ENCODE results near the gene CCM2. TPM values are rescaled to one million over a fixed set of nuclear protein-coding genes. Genes with fewer than 3 reads are reported as not detected.

Gene CCM2
- total RNA-seq, 4 donors from 2014 or later = 41.1 to 46.3 (median 44.0) TPM

- Histone ChIP-seq H3K27ac (no peak overlapping the region), H3K27me3 (no peaks in the 10 kb centered on the region), H3K4me1 (peaks cover 0 to 11% (median 0%) of the 10 kb centered on the region in 4 donors), H3K36me3 (peaks cover 0 to 35% (median 0%) of the 10 kb centered on the region in 3 donors), H3K4me3 (no peak overlapping the region), H3K9me3 (no peaks in the 10 kb centered on the region)
- TF ChIP-seq EP300 (IDR thresholded peaks at IDR 0.05) = no peak
- no peak for TF ChIP-seq CTCF (IDR thresholded peaks at IDR 0.05)
- no peak for TF ChIP-seq POLR2A (IDR thresholded peaks at IDR 0.05)
- DNase-seq (ENCODE audit: low spot score in 2 of 2) = no peak
- 38 to 72% methylated on average over 1 of the region's 1 CpG for WGBS, 2 donors
Observed at GRCh38 chr7:45061806-45062425, 61.9 kb downstream of the CCM2 start.

- Histone ChIP-seq H3K4me3 (no peak overlapping the region), H3K27ac (no peak overlapping the region), H3K4me1 (peaks cover 0 to 11% (median 0%) of the 10 kb centered on the region in 4 donors), H3K36me3 (peaks cover 0 to 57% (median 0%) of the 10 kb centered on the region in 3 donors), H3K27me3 (no peaks in the 10 kb centered on the region), H3K9me3 (no peaks in the 10 kb centered on the region)
- WGBS, 2 donors = 87 to 92% methylated on average over 16 of the region's 16 CpGs
- no peak for DNase-seq (ENCODE audit: low spot score in 2 of 2)
- TF ChIP-seq CTCF (IDR thresholded peaks at IDR 0.05) = no peak
- no peak for TF ChIP-seq POLR2A (IDR thresholded peaks at IDR 0.05)
- no peak for TF ChIP-seq EP300 (IDR thresholded peaks at IDR 0.05)
Observed at GRCh38 chr7:45064047-45064725, 64.2 kb downstream of the CCM2 start.

GRCh38 chr7:45065031-45065995 is 65.3 kb downstream of the CCM2 start:
- TF ChIP-seq POLR2A (IDR thresholded peaks at IDR 0.05) = no peak
- no peak for TF ChIP-seq EP300 (IDR thresholded peaks at IDR 0.05)
- no peak for TF ChIP-seq CTCF (IDR thresholded peaks at IDR 0.05)
- Histone ChIP-seq H3K4me1 (peaks cover 0 to 11% (median 0%) of the 10 kb centered on the region in 4 donors), H3K27ac (no peak overlapping the region), H3K27me3 (no peaks in the 10 kb centered on the region), H3K36me3 (peaks cover 0 to 68% (median 8%) of the 10 kb centered on the region in 3 donors), H3K4me3 (no peak overlapping the region), H3K9me3 (no peaks in the 10 kb centered on the region)
- WGBS, 2 donors = 70 to 81% methylated on average over 12 of the region's 12 CpGs
- no peak for DNase-seq (ENCODE audit: low spot score in 2 of 2)

- no peaks in the 10 kb centered on the region for H3K27me3 ChIP-seq
- 82 to 87% methylated on average over 7 of the region's 7 CpGs for WGBS, 2 donors
- no peak overlapping the region for H3K27ac ChIP-seq
- peaks cover 0 to 79% (median 8%) of the 10 kb centered on the region in 3 donors for H3K36me3 ChIP-seq
- H3K4me1 ChIP-seq = peaks cover 0 to 11% (median 0%) of the 10 kb centered on the region in 4 donors
- H3K4me3 ChIP-seq = no peak overlapping the region
- no peak for DNase-seq (ENCODE audit: low spot score in 2 of 2)
- TF ChIP-seq EP300 (IDR thresholded peaks at IDR 0.05) = no peak
- no peaks in the 10 kb centered on the region for H3K9me3 ChIP-seq
Observed at GRCh38 chr7:45066409-45066808, 66.4 kb downstream of the CCM2 start.

GRCh38 chr7:45067582-45067981 is 67.6 kb downstream of the CCM2 start:
- H3K9me3 ChIP-seq = no peaks in the 10 kb centered on the region
- 86 to 96% methylated on average over 3 of the region's 3 CpGs for WGBS, 2 donors
- peaks cover 0 to 88% (median 8%) of the 10 kb centered on the region in 3 donors for H3K36me3 ChIP-seq
- no peak for DNase-seq (ENCODE audit: low spot score in 2 of 2)
- peaks cover 0 to 11% (median 0%) of the 10 kb centered on the region in 4 donors for H3K4me1 ChIP-seq
- H3K4me3 ChIP-seq = no peak overlapping the region
- TF ChIP-seq EP300 (IDR thresholded peaks at IDR 0.05) (no peak), POLR2A (IDR thresholded peaks at IDR 0.05) (no peak), CTCF (IDR thresholded peaks at IDR 0.05) (no peak)
- H3K27ac ChIP-seq = no peak overlapping the region
- no peaks in the 10 kb centered on the region for H3K27me3 ChIP-seq

Data from tibial nerve (tissue), 4 donors.